Activated B cell treated with CpG ODN at 0.5 μM for 24 hours (primary cell): Measurements from ENCODE around the gene ZNF319. TPM values are rescaled to one million over a fixed set of nuclear protein-coding genes. Genes with fewer than 3 reads are reported as not detected.

Source experiments
- ATAC-seq: fragments of 200-7000 bp; cut with Tn5 transposase; one replicate; pipeline ENCODE4 v1.10.0; 2021; ENCODE audit warnings: low read depth, mild to moderate bottlenecking, moderate library complexity
- CTCF ChIA-PET: fragments of 350-600 bp; sonication (Branson Sonifier 250); formaldehyde crosslinking; loops from one replicate; lab custom pipeline; 2021; ENCODE audit warnings: antibody characterized with exemption; lab: Charles Lee
- POLR2A ChIA-PET: fragments of 350-600 bp; sonication (Branson Sonifier 250); formaldehyde crosslinking; loops from one replicate; lab custom pipeline; 2021; ENCODE audit warnings: antibody characterized with exemption; lab: Charles Lee
- DNase-seq: peaks from one replicate; pipeline ENCODE4 v3.0.0; 2022
- H3K27ac Mint-ChIP-seq: one replicate; pipeline ENCODE4 v1.8.0; 2020; ENCODE audit warnings: mixed read lengths
- H3K27me3 Mint-ChIP-seq: one replicate; pipeline ENCODE4 v1.8.0; 2021; ENCODE audit warnings: mixed read lengths
- H3K36me3 Mint-ChIP-seq: one replicate; pipeline ENCODE4 v1.8.0; 2021; ENCODE audit warnings: low read depth, mixed read lengths
- H3K4me1 Mint-ChIP-seq: one replicate; pipeline ENCODE4 v1.8.0; 2021; ENCODE audit warnings: mixed read lengths
- H3K4me3 Mint-ChIP-seq: one replicate; pipeline ENCODE4 v1.8.0; 2020; ENCODE audit warnings: mild to moderate bottlenecking, mixed read lengths
- H3K9me3 Mint-ChIP-seq: one replicate; pipeline ENCODE4 v1.8.0; 2020; ENCODE audit warnings: mixed read lengths
- intact Hi-C: fragments of 100-400 bp; cut with micrococcal nuclease; formaldehyde crosslinking; loops from one replicate; pipeline ENCODE4 v1.15.1; 2024
- total RNA-seq: library from RNA; stranded (reverse); gene quantifications from 2 replicates; pipeline ENCODE4 v1.2.3, GENCODE V29; 2022
- TF ChIP-seq, protein P1 (sequence below): fragments of 200-600 bp; IDR thresholded peaks from one replicate; pipeline ENCODE4 v1.8.0; 2022; ENCODE audit warnings: antibody characterized with exemption, mild to moderate bottlenecking

Gene ZNF319
- total RNA-seq, 1 donor from 2014 or later: 10.6 TPM

DNA sequence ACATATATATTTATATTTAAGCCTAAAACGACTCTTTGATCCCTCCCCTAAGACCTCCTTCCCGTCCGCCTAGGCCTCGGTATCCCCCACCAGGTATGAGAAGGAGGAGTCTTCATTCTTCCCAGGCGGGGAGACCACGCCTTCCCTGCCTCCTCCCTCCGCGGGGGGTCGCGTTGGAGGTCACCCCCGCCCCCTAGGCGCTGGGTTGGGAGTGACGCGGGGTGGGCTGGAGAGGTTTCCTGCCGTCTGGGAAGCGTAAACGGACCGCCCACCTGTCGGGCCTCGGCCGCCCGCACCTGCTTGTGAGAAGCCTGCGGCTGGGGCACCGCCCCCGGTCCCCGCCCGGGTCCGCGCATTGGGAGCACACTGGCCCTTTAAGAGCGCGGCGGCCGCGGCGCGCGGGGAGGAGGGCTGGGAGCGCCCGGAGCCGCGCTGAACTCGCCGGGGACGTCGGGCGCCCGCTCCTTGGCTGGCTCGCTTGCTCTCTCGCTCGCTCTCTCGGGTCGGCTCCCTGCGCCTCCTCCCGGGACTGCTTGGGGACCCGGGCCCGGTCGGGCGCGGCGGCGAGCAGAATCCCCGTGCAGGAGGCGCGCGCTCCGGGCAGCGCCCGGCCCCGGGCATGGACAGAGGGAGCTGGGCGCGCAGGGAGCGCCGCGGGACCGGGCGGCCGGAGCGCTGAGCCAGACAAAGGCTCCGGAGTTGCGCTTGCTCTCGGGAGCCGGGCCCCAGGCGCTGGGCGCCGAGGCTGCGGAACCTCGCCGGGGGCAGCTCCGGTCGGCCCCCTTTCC is 25.1 kb upstream of the ZNF319 start, which contains the start of gene MMP15:
TSS of gene MMP15 (plus strand) at position 404 of the 788 bp plus-strand sequence. CDS start 597 bp downstream, outside the sequence.
- peak within 1 kb of the TSS; percentile 84 for H3K4me3 Mint-ChIP-seq
- ChIA-PET CTCF (no interaction called here), POLR2A (interaction anchor here (1.1 kb wide), 1 partner anchor 104 kb away, joined by 9 read pairs; the partner anchor contains the start of gene CFAP20)
- DNase-seq: peak; percentile 47
- H3K27me3 Mint-ChIP-seq: peaks cover 23% of the 10 kb centered on the region
- peak within 1 kb of the TSS; percentile 36 for H3K27ac Mint-ChIP-seq
- intact Hi-C loops: loop anchor here (1.0 to 10.0 kb wide), 3 partner anchors 104 to 367 kb away; partner anchors contain the start of genes CFAP20, CSNK2A2 and GINS3
- peak; percentile 69 for ATAC-seq
- no peaks in the 10 kb centered on the region for H3K9me3 Mint-ChIP-seq
- TF ChIP-seq, protein P1, sequence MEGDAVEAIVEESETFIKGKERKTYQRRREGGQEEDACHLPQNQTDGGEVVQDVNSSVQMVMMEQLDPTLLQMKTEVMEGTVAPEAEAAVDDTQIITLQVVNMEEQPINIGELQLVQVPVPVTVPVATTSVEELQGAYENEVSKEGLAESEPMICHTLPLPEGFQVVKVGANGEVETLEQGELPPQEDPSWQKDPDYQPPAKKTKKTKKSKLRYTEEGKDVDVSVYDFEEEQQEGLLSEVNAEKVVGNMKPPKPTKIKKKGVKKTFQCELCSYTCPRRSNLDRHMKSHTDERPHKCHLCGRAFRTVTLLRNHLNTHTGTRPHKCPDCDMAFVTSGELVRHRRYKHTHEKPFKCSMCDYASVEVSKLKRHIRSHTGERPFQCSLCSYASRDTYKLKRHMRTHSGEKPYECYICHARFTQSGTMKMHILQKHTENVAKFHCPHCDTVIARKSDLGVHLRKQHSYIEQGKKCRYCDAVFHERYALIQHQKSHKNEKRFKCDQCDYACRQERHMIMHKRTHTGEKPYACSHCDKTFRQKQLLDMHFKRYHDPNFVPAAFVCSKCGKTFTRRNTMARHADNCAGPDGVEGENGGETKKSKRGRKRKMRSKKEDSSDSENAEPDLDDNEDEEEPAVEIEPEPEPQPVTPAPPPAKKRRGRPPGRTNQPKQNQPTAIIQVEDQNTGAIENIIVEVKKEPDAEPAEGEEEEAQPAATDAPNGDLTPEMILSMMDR: no peak
- peaks cover 11% of the 10 kb centered on the region for H3K4me1 Mint-ChIP-seq
- H3K36me3 Mint-ChIP-seq: peaks cover 3% of the 10 kb centered on the region

DNA sequence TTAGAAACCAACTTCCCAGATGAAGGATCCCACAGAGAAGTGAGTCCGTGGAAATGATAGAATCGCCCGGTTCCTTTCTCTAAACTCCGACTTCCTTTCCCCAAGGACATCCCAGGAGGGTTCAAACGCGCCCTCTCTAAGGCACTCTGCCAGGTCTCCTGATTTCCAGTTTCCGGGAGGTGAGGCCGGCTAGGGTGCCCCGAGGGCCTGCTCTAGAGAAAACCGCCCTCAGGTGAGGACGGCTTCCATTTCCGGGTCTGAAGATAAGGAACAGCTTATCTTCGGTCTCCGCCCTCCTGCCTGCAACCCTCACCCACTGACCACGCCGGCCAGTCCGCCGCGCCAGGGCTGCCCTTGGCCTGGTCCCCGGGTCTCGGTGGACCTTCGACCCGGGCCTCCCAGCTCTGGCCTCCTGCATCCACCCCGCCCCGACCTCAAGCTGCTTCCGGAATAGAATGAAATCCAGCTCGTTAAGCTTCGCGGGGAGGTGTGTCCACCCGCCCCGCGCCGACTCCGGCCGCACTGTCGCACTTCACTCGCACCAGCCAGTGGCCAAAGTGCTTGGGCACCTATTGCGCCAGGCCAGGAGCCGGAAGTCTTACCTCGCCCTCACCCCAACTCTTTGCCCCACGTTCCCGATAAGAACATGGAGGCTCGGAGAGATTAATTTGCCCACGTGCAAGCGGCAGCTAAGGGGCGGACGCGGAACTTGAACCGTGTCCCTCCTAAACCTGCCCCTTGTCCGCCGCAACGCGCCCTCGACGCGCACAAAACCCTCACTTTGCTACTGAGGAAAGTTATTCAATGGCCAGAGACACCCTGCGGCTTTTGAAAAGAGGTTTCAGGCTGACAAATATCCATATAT is 24.2 kb upstream of the ZNF319 start:
- no peak for DNase-seq
- TF ChIP-seq, protein P1: no peak

GRCh38 chr16:58022601-58023371 is 22.3 kb upstream of the ZNF319 start:
- H3K27me3 Mint-ChIP-seq: peaks cover 7% of the 10 kb centered on the region
- H3K9me3 Mint-ChIP-seq: no peaks in the 10 kb centered on the region
- TF ChIP-seq, protein P1: no peak
- intact Hi-C loops: loop anchor here (5.0 to 10.0 kb wide), 2 partner anchors 172 to 735 kb away; partner anchors contain the start of gene CSNK2A2
- H3K27ac Mint-ChIP-seq: no peak overlapping the region
- ATAC-seq (no peak), DNase-seq (no peak)
- ChIA-PET POLR2A (interaction anchor here (0.8 kb wide), 1 partner anchor 227 kb away, joined by 3 read pairs; a partner anchor contains a TSS), CTCF (interaction anchor here (0.7 to 1.1 kb wide), 2 partner anchors 10 to 99 kb away, joined by 4 to 5 read pairs; no protein-coding TSS in a partner anchor)
- H3K4me1 Mint-ChIP-seq: peaks cover 12% of the 10 kb centered on the region
- H3K36me3 Mint-ChIP-seq: peaks cover 16% of the 10 kb centered on the region
- H3K4me3 Mint-ChIP-seq: no peak overlapping the region

More for the DNA sequence above, 24.2 kb upstream of the ZNF319 start:
- CTCF ChIA-PET: no interaction called here
- peak; percentile 9 for ATAC-seq
- intact Hi-C loops: loop anchor here (1.0 to 10.0 kb wide), 4 partner anchors 105 to 733 kb away; partner anchors contain the start of genes CFAP20, CSNK2A2 and GINS3
- Mint-ChIP-seq H3K36me3 (peaks cover 4% of the 10 kb centered on the region), H3K4me3 (peak overlapping the region; percentile 84), H3K27me3 (peaks cover 19% of the 10 kb centered on the region), H3K27ac (peak overlapping the region; percentile 36), H3K4me1 (peaks cover 12% of the 10 kb centered on the region), H3K9me3 (no peaks in the 10 kb centered on the region)
- POLR2A ChIA-PET: interaction anchor here (0.6 to 1.1 kb wide), 4 partner anchors 103 to 685 kb away, joined by 3 to 9 read pairs (median 4); partner anchors contain the start of gene CFAP20

DNA sequence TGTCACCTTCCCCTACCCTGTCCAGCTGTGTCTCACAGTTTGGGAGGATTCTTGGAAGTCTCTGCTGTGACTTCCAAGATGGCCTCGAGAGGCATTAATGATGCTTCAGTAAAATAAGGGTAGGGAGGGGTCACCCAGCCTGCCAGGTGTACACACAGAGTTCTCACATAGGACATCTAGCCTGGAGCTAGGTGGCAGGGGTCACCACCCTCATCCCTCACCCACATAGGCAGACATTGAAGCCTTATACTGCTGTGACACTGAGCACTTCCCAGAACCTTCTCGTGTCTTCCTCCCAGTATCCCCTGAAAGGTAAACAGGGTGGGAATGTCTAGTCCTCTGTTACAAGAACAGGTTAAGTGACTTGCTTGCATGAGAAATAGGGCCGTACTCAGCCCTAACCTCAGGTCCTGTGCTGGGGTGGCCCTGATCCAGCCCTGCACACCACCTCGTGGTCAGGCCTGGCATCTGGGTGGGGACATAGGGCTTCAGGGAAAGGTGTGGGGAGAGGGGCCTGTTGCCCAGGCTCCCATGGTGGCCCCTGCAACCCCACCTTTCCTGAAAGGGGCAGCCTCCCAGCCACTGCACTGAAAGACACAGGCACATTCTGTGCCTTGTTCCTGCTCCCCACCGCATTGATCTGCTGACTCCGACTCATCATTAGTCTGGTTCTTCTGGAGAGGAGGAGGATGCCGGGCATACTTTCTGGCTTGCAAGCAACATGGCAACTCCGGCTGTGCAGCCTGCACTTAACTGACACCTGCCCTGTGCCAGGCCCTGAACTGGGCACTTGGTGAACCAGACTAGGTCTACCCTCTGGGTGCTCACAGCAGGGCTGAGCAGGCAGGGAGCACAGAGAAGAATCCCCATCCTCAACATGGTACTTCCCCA is 21.4 kb upstream of the ZNF319 start:
- TF ChIP-seq, protein P1: no peak
- CTCF ChIA-PET: no interaction called here
- no peaks in the 10 kb centered on the region for H3K9me3 Mint-ChIP-seq
- intact Hi-C loops: loop anchor here (5.0 to 10.0 kb wide), 2 partner anchors 173 to 735 kb away; partner anchors contain the start of gene CSNK2A2
- peaks cover 12% of the 10 kb centered on the region for H3K4me1 Mint-ChIP-seq
- POLR2A ChIA-PET: no interaction called here
- H3K36me3 Mint-ChIP-seq: peaks cover 16% of the 10 kb centered on the region
- no peak overlapping the region for H3K4me3 Mint-ChIP-seq
- H3K27me3 Mint-ChIP-seq: peaks cover 7% of the 10 kb centered on the region
- DNase-seq (no peak), ATAC-seq (no peak)
- no peak overlapping the region for H3K27ac Mint-ChIP-seq
